HCT116 (cell line): Measurements from ENCODE around the gene RALGPS2. TPM values are rescaled to one million over a fixed set of nuclear protein-coding genes. Genes with fewer than 3 reads are reported as not detected.

Source experiments
- ATAC-seq: fragments of 200-7000 bp; cut with Tn5 transposase; 2 replicates; pipeline ENCODE4 v1.9.1; 2020; ENCODE audit warnings: mild to moderate bottlenecking, moderate library complexity
- BruUV-seq: library from RNA; stranded (reverse); fragments of 400-500 nt; replicated peaks from 2 replicates; lab custom pipeline; 2021; lab: Mats Ljungman, UMichigan
- CTCF ChIA-PET: fragments of 300-600 bp; sonication (Branson Sonifier 250); formaldehyde crosslinking; loops from one replicate; lab custom pipeline; 2021; ENCODE audit warnings: antibody characterized with exemption; lab: Charles Lee
- POLR2A ChIA-PET: fragments of 300-600, 350-600 bp; sonication (Branson Sonifier 250); formaldehyde crosslinking; loops from one replicate; lab custom pipeline; 2021; ENCODE audit warnings: antibody characterized with exemption; lab: Charles Lee
- RAD21 ChIA-PET, 2 experiments: fragments of 300-600 bp; sonication (Branson Sonifier 250); formaldehyde crosslinking; loops; one replicate each; lab custom pipeline; 2023; ENCODE audit warnings: low total read pairs in 2 of 2; ENCODE audit not compliant: uncharacterized antibody in 2 of 2, unreplicated experiment in 2 of 2, low non-redundant PET in 1 of 2; lab: Charles Lee
- DNase-seq: peaks from one replicate; pipeline ENCODE4 v3.0.0-alpha.2; 2010; ENCODE audit warnings: low read depth, low spot score
- H2AFZ ChIP-seq: fragments of 200-600 bp; shearing (Covaris generic), sonication (generic); 2 replicates; pipeline ENCODE4 v1.6.1; 2017; ENCODE audit warnings: low read depth, mixed run types, mixed read lengths, antibody characterized with exemption, low read length; ENCODE audit not compliant: poor library complexity, severe bottlenecking
- H3K27ac ChIP-seq: 2 replicates; pipeline ENCODE4 v1.5.1; 2012; ENCODE audit warnings: low read depth, low read length
- H3K27me3 ChIP-seq: fragments of 200-600 bp; sonication (generic); 2 replicates; pipeline ENCODE4 v1.6.1; 2016; ENCODE audit warnings: mixed run types, low read length, mixed read lengths; ENCODE audit not compliant: insufficient read depth
- H3K36me3 ChIP-seq, 2 experiments: fragments of 200-500 bp in 1 of 2; fragments of 200-600 bp in 1 of 2; sonication (Bioruptor generic) in 1 of 2; sonication (generic) in 1 of 2; 2 replicates each; pipeline versions ENCODE4 v1.5.1 to v1.6.1; 2014 to 2016; ENCODE audit warnings: low read length in 2 of 2, inconsistent platforms in 1 of 2, mixed read lengths in 1 of 2, mixed run types in 1 of 2; ENCODE audit not compliant: insufficient read depth in 2 of 2, control insufficient read depth in 1 of 2
- H3K4me1 ChIP-seq, 2 experiments: fragments of 200-600 bp in 1 of 2; sonication (generic) in 1 of 2; 2 replicates each; pipeline versions ENCODE4 v1.5.1 to v1.6.1; 2012 to 2017; ENCODE audit warnings: low read length in 2 of 2, inconsistent platforms in 1 of 2, mild to moderate bottlenecking in 1 of 2, mixed read lengths in 1 of 2, mixed run types in 1 of 2, moderate library complexity in 1 of 2; ENCODE audit not compliant: insufficient read depth in 2 of 2, control insufficient read depth in 1 of 2
- H3K4me2 ChIP-seq: fragments of 200-600 bp; sonication (generic); 2 replicates; pipeline ENCODE4 v1.6.1; 2017; ENCODE audit warnings: mixed run types, low read length, mixed read lengths
- H3K4me3 ChIP-seq, 2 experiments: fragments of 200-600 bp in 1 of 2; sonication (generic) in 1 of 2; replicated peaks in 1 of 2; 2 replicates each; pipeline ENCODE4 v1.5.1; 2011 to 2016; ENCODE audit warnings: low read length in 2 of 2, control low read depth in 1 of 2, low read depth in 1 of 2, mild to moderate bottlenecking in 1 of 2, mixed read lengths in 1 of 2, mixed run types in 1 of 2
- H3K79me2 ChIP-seq: fragments of 200-600 bp; sonication (generic); 2 replicates; pipeline ENCODE4 v1.6.1; 2017; ENCODE audit warnings: mild to moderate bottlenecking, mixed run types, low read length, moderate library complexity, mixed read lengths; ENCODE audit not compliant: insufficient read depth
- H3K9ac ChIP-seq: fragments of 200-600 bp; sonication (generic); 2 replicates; pipeline ENCODE4 v1.6.1; 2016; ENCODE audit warnings: low read length, mixed read lengths
- H3K9me2 ChIP-seq: fragments of 200-600 bp; sonication (generic), shearing (Covaris generic); 2 replicates; pipeline ENCODE4 v1.6.1; 2017; ENCODE audit warnings: mixed run types, mild to moderate bottlenecking, moderate library complexity; ENCODE audit not compliant: insufficient read depth
- H3K9me3 ChIP-seq, 2 experiments: fragments of 200-500 bp in 1 of 2; fragments of 200-600 bp in 1 of 2; sonication (Bioruptor generic) in 1 of 2; sonication (generic) in 1 of 2; 2 replicates each; pipeline ENCODE4 v1.6.1; 2014 to 2017; ENCODE audit warnings: low read length in 2 of 2, mixed read lengths in 2 of 2, inconsistent platforms in 1 of 2, low read depth in 1 of 2, mild to moderate bottlenecking in 1 of 2, mixed run types in 1 of 2, moderate library complexity in 1 of 2; ENCODE audit not compliant: control insufficient read depth in 1 of 2, insufficient read depth in 1 of 2
- H4K20me1 ChIP-seq: fragments of 200-600 bp; sonication (generic), shearing (Covaris generic); 2 replicates; pipeline ENCODE4 v1.6.1; 2017; ENCODE audit warnings: mixed run types, mild to moderate bottlenecking, moderate library complexity; ENCODE audit not compliant: insufficient read depth
- POLR2A ChIP-seq: IDR thresholded peaks from 2 replicates; pipeline ENCODE4 v1.7.0; 2011; ENCODE audit warnings: borderline replicate concordance; ENCODE audit not compliant: insufficient read depth, insufficient read length; ENCODE audit errors: extremely low read depth
- SRF ChIP-seq: IDR thresholded peaks from 2 replicates; pipeline ENCODE4 v1.6.1; 2012; ENCODE audit warnings: low read depth
- TCF7L2 ChIP-seq: IDR thresholded peaks from 2 replicates; pipeline ENCODE4 v1.7.0; 2011; ENCODE audit warnings: borderline replicate concordance, inconsistent platforms; ENCODE audit not compliant: insufficient read depth, insufficient read length; ENCODE audit errors: extremely low read depth
- intact Hi-C: fragments of 100-400 bp; cut with micrococcal nuclease; formaldehyde crosslinking; loops from 2 replicates; pipeline ENCODE4 v1.10.0; 2022
- total RNA-seq: library from RNA; stranded (reverse); gene quantifications from one replicate; pipeline ENCODE4 v1.2.1, GENCODE V29; 2021; ENCODE audit not compliant: unreplicated experiment
- TF ChIP-seq, protein P1 (sequence below), 3 experiments: fragments of 200-600 bp in 1 of 3; sonication (generic) in 1 of 3; IDR thresholded peaks in 2 of 3; conservative IDR thresholded peaks in 1 of 3; 2 replicates each; pipeline ENCODE4 v1.5.1; 2012 to 2017; ENCODE audit warnings: low read depth in 2 of 3, low read length in 2 of 3, antibody characterized with exemption in 1 of 3, borderline replicate concordance in 1 of 3, control low read depth in 1 of 3, mild to moderate bottlenecking in 1 of 3, mixed read lengths in 1 of 3, mixed run types in 1 of 3, moderate library complexity in 1 of 3; ENCODE audit not compliant: insufficient read depth in 1 of 3
- TF ChIP-seq, protein P2 (sequence below): IDR thresholded peaks from 2 replicates; pipeline ENCODE4 v1.6.1; 2012

RALGPS2 gene
- total RNA-seq, 1 experiment from 2014 or later: 25.6 TPM

DNA sequence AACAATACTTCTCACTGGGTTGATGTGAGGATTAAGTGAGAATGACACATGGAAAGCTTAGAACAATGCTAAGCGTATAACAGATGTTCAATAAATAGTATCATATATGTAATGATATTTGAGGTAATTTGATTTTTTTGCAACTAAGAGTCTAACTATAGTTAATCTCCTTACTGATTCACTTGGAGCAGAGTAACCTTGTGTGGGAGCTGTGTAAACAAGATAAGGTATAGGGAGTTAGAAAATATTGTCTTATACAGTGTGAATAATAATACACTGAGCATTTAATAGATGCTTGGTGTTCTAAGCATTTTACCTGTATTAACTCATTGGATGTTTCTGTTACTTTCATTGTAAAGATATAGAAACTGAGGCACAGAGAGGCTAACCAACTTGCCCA lies 15.9 kb downstream of the RALGPS2 start (continued):
- TF ChIP-seq, protein P1, sequence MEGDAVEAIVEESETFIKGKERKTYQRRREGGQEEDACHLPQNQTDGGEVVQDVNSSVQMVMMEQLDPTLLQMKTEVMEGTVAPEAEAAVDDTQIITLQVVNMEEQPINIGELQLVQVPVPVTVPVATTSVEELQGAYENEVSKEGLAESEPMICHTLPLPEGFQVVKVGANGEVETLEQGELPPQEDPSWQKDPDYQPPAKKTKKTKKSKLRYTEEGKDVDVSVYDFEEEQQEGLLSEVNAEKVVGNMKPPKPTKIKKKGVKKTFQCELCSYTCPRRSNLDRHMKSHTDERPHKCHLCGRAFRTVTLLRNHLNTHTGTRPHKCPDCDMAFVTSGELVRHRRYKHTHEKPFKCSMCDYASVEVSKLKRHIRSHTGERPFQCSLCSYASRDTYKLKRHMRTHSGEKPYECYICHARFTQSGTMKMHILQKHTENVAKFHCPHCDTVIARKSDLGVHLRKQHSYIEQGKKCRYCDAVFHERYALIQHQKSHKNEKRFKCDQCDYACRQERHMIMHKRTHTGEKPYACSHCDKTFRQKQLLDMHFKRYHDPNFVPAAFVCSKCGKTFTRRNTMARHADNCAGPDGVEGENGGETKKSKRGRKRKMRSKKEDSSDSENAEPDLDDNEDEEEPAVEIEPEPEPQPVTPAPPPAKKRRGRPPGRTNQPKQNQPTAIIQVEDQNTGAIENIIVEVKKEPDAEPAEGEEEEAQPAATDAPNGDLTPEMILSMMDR (IDR thresholded peaks at IDR 0.05 in 2 of 3, conservative IDR thresholded peaks at IDR 0.05 in 1 of 3; ENCODE audit: borderline replicate concordance in 1 of 3, insufficient read depth in 1 of 3, low read depth in 2 of 3, low read length in 2 of 3): no peak
- no peak for TF ChIP-seq SRF

DNA sequence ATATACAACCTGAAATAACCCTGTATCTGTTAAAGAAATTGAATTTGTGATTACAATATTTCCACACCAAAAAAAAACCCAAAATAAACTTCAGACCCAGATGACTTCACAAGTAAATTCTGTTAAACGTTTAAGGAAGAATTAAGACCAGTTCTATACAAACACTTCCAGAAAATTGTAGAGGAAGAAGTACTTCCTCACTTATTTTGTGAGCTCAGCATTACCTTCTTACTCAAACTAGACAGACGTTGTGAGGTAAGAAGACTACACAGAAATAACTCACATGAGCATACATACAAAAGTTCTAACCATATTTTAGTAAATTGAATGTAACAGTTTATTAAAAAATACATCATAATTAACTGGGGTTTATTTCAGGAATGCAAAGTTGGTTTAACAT lies 18.8 kb downstream of the RALGPS2 start:
- ChIA-PET POLR2A (no interaction called here), CTCF (no interaction called here)
- BruUV-seq: no TSS peak
- Histone ChIP-seq H2AFZ (no peak overlapping the region), H3K36me3 (no peaks in the 10 kb centered on the region)
- TF ChIP-seq, protein P2, sequence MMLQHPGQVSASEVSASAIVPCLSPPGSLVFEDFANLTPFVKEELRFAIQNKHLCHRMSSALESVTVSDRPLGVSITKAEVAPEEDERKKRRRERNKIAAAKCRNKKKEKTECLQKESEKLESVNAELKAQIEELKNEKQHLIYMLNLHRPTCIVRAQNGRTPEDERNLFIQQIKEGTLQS: no peak
- TF ChIP-seq, all 23 proteins: peak for 0
- Histone ChIP-seq H3K9me3 (no peaks in the 10 kb centered on the region), H3K9ac (no peak overlapping the region), H3K9me2 (no peaks in the 10 kb centered on the region; the same call in 1 of the 2 replicates), H3K27ac (no peak overlapping the region), H3K4me3 (no peak overlapping the region), H3K4me1 (peaks cover 0 to 2% of the 10 kb centered on the region in 2 experiments; a peak in 1 of 4 replicates), H3K4me2 (no peak overlapping the region), H3K79me2 (no peaks in the 10 kb centered on the region), H4K20me1 (no peaks in the 10 kb centered on the region), H3K27me3 (no peaks in the 10 kb centered on the region)
- DNase-seq (no peak), ATAC-seq (no peak)
- RAD21 ChIA-PET: no interaction called here
- intact Hi-C loops: no loop called here

DNA sequence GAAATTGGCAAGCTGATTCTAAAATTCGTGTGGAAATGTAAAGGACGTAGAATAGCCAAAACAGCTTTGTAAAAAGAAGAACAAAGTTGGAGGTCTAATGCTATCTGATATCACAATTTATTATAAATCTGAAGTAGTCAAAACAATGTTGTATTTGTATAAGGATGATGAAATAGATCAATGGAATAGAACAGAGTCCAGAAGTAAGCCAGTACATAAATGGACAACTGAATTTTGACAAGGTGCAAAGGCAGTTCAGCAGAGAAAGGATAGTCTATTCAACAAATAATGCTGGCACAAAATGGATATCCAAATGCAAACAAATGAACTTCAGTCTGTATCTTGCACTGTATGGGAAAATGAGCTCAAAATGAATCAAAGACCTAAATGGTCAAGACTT lies 20.2 kb downstream of the RALGPS2 start:
- H3K9ac ChIP-seq: no peak overlapping the region
- no peaks in the 10 kb centered on the region for H4K20me1 ChIP-seq
- TF ChIP-seq POLR2A (no peak), TCF7L2 (no peak)
- DNase-seq: no peak
- H3K27me3 ChIP-seq: no peaks in the 10 kb centered on the region
- no peaks in the 10 kb centered on the region; the same call in 1 of the 2 replicates for H3K9me2 ChIP-seq
- H2AFZ ChIP-seq: no peak overlapping the region
- intact Hi-C loops: no loop called here
- BruUV-seq: no TSS peak
- ChIA-PET CTCF (no interaction called here), POLR2A (no interaction called here), RAD21 (interaction anchor here in 1 of 2 experiments (0.7 kb wide), 1 partner anchor 419 kb away, joined by 3 read pairs; no protein-coding TSS in a partner anchor)
- no peak for ATAC-seq
- H3K4me2 ChIP-seq: no peak overlapping the region
- peaks cover 0 to 12% of the 10 kb centered on the region in 2 experiments; a peak in 1 of 4 replicates for H3K4me1 ChIP-seq
- H3K9me3 ChIP-seq: no peaks in the 10 kb centered on the region
- no peaks in the 10 kb centered on the region for H3K36me3 ChIP-seq
- H3K27ac ChIP-seq: no peak overlapping the region
- no peaks in the 10 kb centered on the region for H3K79me2 ChIP-seq
- H3K4me3 ChIP-seq: no peak overlapping the region
